ENCODE results near the gene COX7B2. TPM values are rescaled to one million over a fixed set of nuclear protein-coding genes. Genes with fewer than 3 reads are reported as not detected.

COX7B2 gene
- not detected in 2 replicates for total RNA-seq

GRCh38 chr4:46909078-46909477 lies at the start of gene COX7B2:
COX7B2 (minus strand) TSS chr4:46909245; CDS start chr4:46735192, 174,053 bp downstream.
- FAIRE-seq (no peak), DNase-seq (ENCODE audit: low read depth) (no peak)
- H3K27me3 ChIP-seq (ENCODE audit: control insufficient read depth, insufficient read depth, low read length), result no peaks in the 10 kb centered on the region
- TF ChIP-seq CTCF (IDR thresholded peaks at IDR 0.05; ENCODE audit: insufficient read depth, low read length, severe bottlenecking), result no peak
- H3K36me3 ChIP-seq (ENCODE audit: control insufficient read depth, insufficient read depth, low read length), result no peaks in the 10 kb centered on the region
- H3K4me3 ChIP-seq (ENCODE audit: low read depth, low read length), result no peak within 1 kb of the TSS

GRCh38 chr4:46956451-46956850 lies 47.4 kb upstream of the COX7B2 start:
- TF ChIP-seq CTCF (IDR thresholded peaks at IDR 0.05; ENCODE audit: insufficient read depth, low read length, severe bottlenecking), result no peak
- Histone ChIP-seq H3K4me3 (ENCODE audit: low read depth, low read length) (no peak overlapping the region), H3K27me3 (ENCODE audit: control insufficient read depth, insufficient read depth, low read length) (no peaks in the 10 kb centered on the region), H3K36me3 (ENCODE audit: control insufficient read depth, insufficient read depth, low read length) (no peaks in the 10 kb centered on the region)
- FAIRE-seq (no peak), DNase-seq (ENCODE audit: low read depth) (no peak)

- TF ChIP-seq CTCF (IDR thresholded peaks at IDR 0.05; ENCODE audit: insufficient read depth, low read length, severe bottlenecking), result no peak
- FAIRE-seq (no peak), DNase-seq (ENCODE audit: low read depth) (no peak)
- H3K36me3 ChIP-seq (ENCODE audit: control insufficient read depth, insufficient read depth, low read length), result no peaks in the 10 kb centered on the region
- no peaks in the 10 kb centered on the region for H3K27me3 ChIP-seq (ENCODE audit: control insufficient read depth, insufficient read depth, low read length)
- no peak overlapping the region for H3K4me3 ChIP-seq (ENCODE audit: low read depth, low read length)
Observed at GRCh38 chr4:46955601-46956000, 46.6 kb upstream of the COX7B2 start.

- FAIRE-seq (no peak), DNase-seq (ENCODE audit: low read depth) (no peak)
- Histone ChIP-seq H3K36me3 (ENCODE audit: control insufficient read depth, insufficient read depth, low read length) (no peaks in the 10 kb centered on the region), H3K27me3 (ENCODE audit: control insufficient read depth, insufficient read depth, low read length) (no peaks in the 10 kb centered on the region), H3K4me3 (ENCODE audit: low read depth, low read length) (no peak overlapping the region)
- no peak for TF ChIP-seq CTCF (IDR thresholded peaks at IDR 0.05; ENCODE audit: insufficient read depth, low read length, severe bottlenecking)
Observed at GRCh38 chr4:46954643-46955042, 45.6 kb upstream of the COX7B2 start.

GRCh38 chr4:46953564-46953963 lies 44.5 kb upstream of the COX7B2 start:
- DNase-seq (ENCODE audit: low read depth) (no peak), FAIRE-seq (no peak)
- TF ChIP-seq CTCF (IDR thresholded peaks at IDR 0.05; ENCODE audit: insufficient read depth, low read length, severe bottlenecking), result no peak
- Histone ChIP-seq H3K36me3 (ENCODE audit: control insufficient read depth, insufficient read depth, low read length) (no peaks in the 10 kb centered on the region), H3K4me3 (ENCODE audit: low read depth, low read length) (no peak overlapping the region), H3K27me3 (ENCODE audit: control insufficient read depth, insufficient read depth, low read length) (no peaks in the 10 kb centered on the region)

- no peaks in the 10 kb centered on the region for H3K36me3 ChIP-seq (ENCODE audit: control insufficient read depth, insufficient read depth, low read length)
- no peak overlapping the region for H3K4me3 ChIP-seq (ENCODE audit: low read depth, low read length)
- H3K27me3 ChIP-seq (ENCODE audit: control insufficient read depth, insufficient read depth, low read length), result no peaks in the 10 kb centered on the region
- DNase-seq (ENCODE audit: low read depth) (no peak), FAIRE-seq (no peak)
- TF ChIP-seq CTCF (IDR thresholded peaks at IDR 0.05; ENCODE audit: insufficient read depth, low read length, severe bottlenecking), result no peak
Observed at GRCh38 chr4:46952451-46952850, 43.4 kb upstream of the COX7B2 start.

Data from bronchial epithelial cell (primary cell).